K562 (cell line): ENCODE data around the gene CALML3. TPM values are rescaled to one million over a fixed set of nuclear protein-coding genes. Genes with fewer than 3 reads are reported as not detected.

Source experiments
- ATAC-seq: fragments of 200-7000 bp; cut with Tn5 transposase; 3 replicates; pipeline ENCODE4 v1.9.1; 2020; ENCODE audit warnings: moderate library complexity
- BruUV-seq: library from RNA; stranded (reverse); fragments of 400-500 nt; replicated peaks from 2 replicates; lab custom pipeline; 2021; lab: Mats Ljungman, UMichigan
- CTCF ChIA-PET: fragments of 300-600 bp; formaldehyde crosslinking; extraction: SDS; loops from one replicate; lab custom pipeline; 2021; ENCODE audit warnings: low intra/inter-chr PET ratio; lab: Yijun Ruan, JAX
- POLR2A ChIA-PET: fragments of 300-600, 350-650 bp; sonication (Branson Sonifier 250); formaldehyde crosslinking; extraction: SDS; loops from one replicate; lab custom pipeline; 2021; ENCODE audit warnings: antibody characterized with exemption, inconsistent platforms; lab: Yijun Ruan, JAX
- DNase-seq, 4 experiments: peaks; one replicate each; pipeline versions ENCODE4 v3.0.0 to v3.0.0-alpha.2; 2011 to 2018; ENCODE audit warnings: low spot score in 3 of 4, mixed read lengths in 3 of 4; ENCODE audit errors: extremely low read depth in 1 of 4
- FAIRE-seq: peaks from 2 replicates; lab custom pipeline; 2011; peaks lifted over from hg19 to GRCh38; lab: Jason Lieb, UNC
- H2AFZ ChIP-seq: 2 replicates; pipeline ENCODE4 v1.6.0; 2011; ENCODE audit warnings: low read depth, low read length, control low read depth, inconsistent platforms
- H3K27ac ChIP-seq: fragments of 200-600 bp; 3 replicates; pipeline ENCODE4 v1.8.0; 2011; ENCODE audit warnings: low read depth, mild to moderate bottlenecking, control low read depth, inconsistent platforms, low read length, moderate library complexity, mixed read lengths; ENCODE audit errors: extremely low read depth
- H3K27me3 ChIP-seq, 2 experiments: fragments of 300-600 bp in 1 of 2; 2 replicates in 1 of 2; 3 replicates in 1 of 2; pipeline versions ENCODE4 v1.6.0 to v1.8.0; 2011; ENCODE audit warnings: inconsistent platforms in 2 of 2, low read length in 2 of 2, mild to moderate bottlenecking in 1 of 2, mixed read lengths in 1 of 2, moderate library complexity in 1 of 2; ENCODE audit not compliant: control insufficient read depth in 2 of 2, insufficient read depth in 2 of 2
- H3K36me3 ChIP-seq: fragments of 300-600 bp; 3 replicates; pipeline ENCODE4 v1.8.0; 2011; ENCODE audit warnings: mild to moderate bottlenecking, low read length, inconsistent platforms; ENCODE audit not compliant: control insufficient read depth, insufficient read depth
- H3K4me1 ChIP-seq, 2 experiments: fragments of 200-600 bp in 1 of 2; replicated peaks in 1 of 2; 2 replicates in 1 of 2; 3 replicates in 1 of 2; pipeline versions ENCODE4 v1.5.1 to v1.8.0; 2011; ENCODE audit warnings: inconsistent platforms in 2 of 2, low read length in 2 of 2, mild to moderate bottlenecking in 1 of 2, mixed read lengths in 1 of 2, moderate library complexity in 1 of 2; ENCODE audit not compliant: control insufficient read depth in 2 of 2, insufficient read depth in 2 of 2
- H3K4me2 ChIP-seq: 2 replicates; pipeline ENCODE4 v1.6.1; 2011; ENCODE audit warnings: low read length, control low read depth, inconsistent platforms, mixed read lengths; ENCODE audit not compliant: insufficient read depth
- H3K4me3 ChIP-seq: fragments of 200-600 bp; sonication (generic), shearing (Covaris generic); 2 replicates; pipeline ENCODE4 v1.5.1; 2016; ENCODE audit warnings: control low read depth, inconsistent platforms
- H3K79me2 ChIP-seq: fragments of 200-600 bp; 3 replicates; pipeline ENCODE4 v1.8.0; 2011; ENCODE audit warnings: low read length, inconsistent platforms; ENCODE audit not compliant: control insufficient read depth, insufficient read depth
- H3K9ac ChIP-seq, 2 experiments: 2 replicates each; pipeline versions ENCODE4 v1.6.0 to v1.6.1; 2011; ENCODE audit warnings: low read depth in 2 of 2, low read length in 2 of 2, control low read depth in 1 of 2, inconsistent platforms in 1 of 2, mild to moderate bottlenecking in 1 of 2, mixed read lengths in 1 of 2; ENCODE audit not compliant: insufficient read depth in 1 of 2
- H3K9me1 ChIP-seq: one replicate; pipeline ENCODE4 v1.6.0; 2011; ENCODE audit warnings: inconsistent platforms, mild to moderate bottlenecking, low read length, moderate library complexity; ENCODE audit not compliant: control insufficient read depth, insufficient read depth
- H3K9me3 ChIP-seq: replicated peaks from 2 replicates; pipeline ENCODE4 v1.5.1; 2011; ENCODE audit warnings: low read depth, low read length, inconsistent platforms; ENCODE audit not compliant: control insufficient read depth, insufficient read depth
- H4K20me1 ChIP-seq: replicated peaks from 2 replicates; pipeline ENCODE4 v1.6.1; 2011; ENCODE audit warnings: low read length, inconsistent platforms, mixed read lengths; ENCODE audit not compliant: control insufficient read depth, insufficient read depth
- CBFA2T3 ChIP-seq: fragments of 450-650 bp; IDR thresholded peaks from 2 replicates; pipeline ENCODE4 v1.6.1; 2017
- ERF ChIP-seq: fragments of 450-650 bp; formaldehyde crosslinking; IDR thresholded peaks from 2 replicates; pipeline ENCODE4 v1.4.0; 2020; ENCODE audit warnings: mild to moderate bottlenecking, mixed read lengths
- GATAD2A ChIP-seq: fragments of 450-650 bp; IDR thresholded peaks from 2 replicates; pipeline ENCODE4 v1.6.1; 2017
- RFX7 ChIP-seq: fragments of 250-450 bp; sonication (Bioruptor Pico); IDR thresholded peaks from 2 replicates; pipeline ENCODE4 v1.5.1; 2021; ENCODE audit warnings: mild to moderate bottlenecking
- WGBS: fragments of 100-300 bp; shearing (Covaris generic); methylation state at CpG from one replicate; pipeline ENCODE4 v1.1.6; 2016; ENCODE audit warnings: low coverage, mixed read lengths; ENCODE audit not compliant: insufficient coverage; ENCODE audit errors: missing lambda C conversion rate; 5-methylcytosine and 5-hydroxymethylcytosine counted together
- in situ Hi-C: fragments of 300-500 bp; cut with MboI; formaldehyde crosslinking; loops from 4 replicates; pipeline ENCODE4 v1.15.0; 2018; ENCODE audit warnings: inconsistent platforms, mixed read lengths
- intact Hi-C: fragments of 100-400 bp; cut with micrococcal nuclease; formaldehyde crosslinking; loops from 2 replicates; pipeline ENCODE4 v1.14.2; 2022
- polyA plus RNA-seq, 8 experiments: library from polyadenylated mRNA; depleted of rRNA in 4 of 8; stranded (reverse) in 5 of 8; unstranded in 3 of 8; fragments of >200 nt; fragmentation: Nextera tagmentation in 2 of 8; fragmentation: Illumina TruSeq in 1 of 8; extraction: Ambion mirVana in 2 of 8; extraction: Trizol in 1 of 8; gene quantifications; 2 replicates each; pipeline versions ENCODE4 v1.2.1 to v1.2.3, GENCODE V29; 2011 to 2014; ENCODE audit warnings: inconsistent platforms in 1 of 8, missing spikeins in 1 of 8
- total RNA-seq, 7 experiments: library from RNA; depleted of rRNA in 6 of 7; stranded (reverse); fragments of >200 nt in 6 of 7; fragmentation: Illumina TruSeq in 2 of 7; extraction: Trizol in 2 of 7; gene quantifications; 2 replicates each; pipeline versions ENCODE4 v1.2.1 to v1.2.3, GENCODE V29; 2011 to 2021; ENCODE audit warnings: low replicate concordance in 1 of 7
- TF ChIP-seq, protein P1 (sequence below): sonication (generic); formaldehyde crosslinking; IDR thresholded peaks from 2 replicates; pipeline ENCODE4 v1.9.0; 2022; ENCODE audit warnings: mild to moderate bottlenecking, missing genetic modification reagents
- TF ChIP-seq, protein P2 (sequence below): IDR thresholded peaks from 2 replicates; pipeline ENCODE4 v1.6.1; 2012; ENCODE audit warnings: low read depth, low read length, improper control_type of control experiment, borderline replicate concordance
- TF ChIP-seq, protein P3 (sequence below): fragments of 450-650 bp; IDR thresholded peaks from 2 replicates; pipeline ENCODE4 v1.7.1; 2018; ENCODE audit warnings: mild to moderate bottlenecking, low read depth; ENCODE audit not compliant: partially characterized antibody

The CALML3 gene
- total and polyA plus RNA-seq, 9 of the 15 experiments (the other 6 are each of a cell fraction or from before 2014, with no cell fraction given) = not detected

DNA sequence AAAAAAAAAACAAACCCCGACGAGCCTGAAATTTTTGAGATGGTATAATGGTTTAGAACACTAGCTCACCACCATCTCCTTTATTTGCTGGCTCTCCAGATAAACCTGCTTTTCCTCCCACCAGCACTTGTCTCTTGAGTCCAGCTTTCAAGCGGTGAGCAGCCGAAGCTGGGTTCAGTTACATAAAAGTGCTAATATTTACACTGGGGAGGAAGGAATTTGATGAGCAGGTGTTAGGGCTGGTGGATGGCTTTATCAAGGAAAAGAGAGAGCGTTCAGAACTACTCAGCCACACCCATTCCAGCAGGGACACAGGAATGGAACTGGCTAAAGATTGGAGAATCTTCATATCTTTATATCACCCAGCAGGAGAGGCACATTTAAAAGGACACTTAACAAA is 6.6 kb upstream of the CALML3 start:
- no peaks in the 10 kb centered on the region for H3K9me1 ChIP-seq
- WGBS = 29% methylated on average over 5 of the region's 5 CpGs
- ChIA-PET CTCF (no interaction called here), POLR2A (interaction anchor here (1.6 kb wide), 1 partner anchor 10 kb away, joined by 6 read pairs; no protein-coding TSS in a partner anchor)
- no peak for ATAC-seq
- in situ Hi-C loops (no loop called here), intact Hi-C loops (no loop called here)
- TF ChIP-seq GATAD2A (no peak), CBFA2T3 (0 out of 2 replicates have a peak, but pooled peaks have one; percentile 9), RFX7 (CRISPR knock-in tag) (no peak), ERF (CRISPR knock-in tag) (no peak)
- TF ChIP-seq, protein P1, sequence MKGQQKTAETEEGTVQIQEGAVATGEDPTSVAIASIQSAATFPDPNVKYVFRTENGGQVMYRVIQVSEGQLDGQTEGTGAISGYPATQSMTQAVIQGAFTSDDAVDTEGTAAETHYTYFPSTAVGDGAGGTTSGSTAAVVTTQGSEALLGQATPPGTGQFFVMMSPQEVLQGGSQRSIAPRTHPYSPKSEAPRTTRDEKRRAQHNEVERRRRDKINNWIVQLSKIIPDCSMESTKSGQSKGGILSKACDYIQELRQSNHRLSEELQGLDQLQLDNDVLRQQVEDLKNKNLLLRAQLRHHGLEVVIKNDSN (CRISPR knock-in tag) = no peak
- TF ChIP-seq, protein P2, sequence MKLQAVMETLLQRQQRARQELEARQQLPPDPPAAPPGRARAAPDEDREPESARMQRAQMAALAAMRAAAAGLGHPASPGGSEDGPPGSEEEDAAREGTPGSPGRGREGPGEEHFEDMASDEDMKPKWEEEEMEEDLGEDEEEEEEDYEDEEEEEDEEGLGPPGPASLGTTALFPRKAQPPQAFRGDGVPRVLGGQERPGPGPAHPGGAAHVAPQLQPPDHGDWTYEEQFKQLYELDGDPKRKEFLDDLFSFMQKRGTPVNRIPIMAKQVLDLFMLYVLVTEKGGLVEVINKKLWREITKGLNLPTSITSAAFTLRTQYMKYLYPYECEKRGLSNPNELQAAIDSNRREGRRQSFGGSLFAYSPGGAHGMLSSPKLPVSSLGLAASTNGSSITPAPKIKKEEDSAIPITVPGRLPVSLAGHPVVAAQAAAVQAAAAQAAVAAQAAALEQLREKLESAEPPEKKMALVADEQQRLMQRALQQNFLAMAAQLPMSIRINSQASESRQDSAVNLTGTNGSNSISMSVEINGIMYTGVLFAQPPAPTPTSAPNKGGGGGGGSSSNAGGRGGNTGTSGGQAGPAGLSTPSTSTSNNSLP = no peak
- TF ChIP-seq, protein P3, sequence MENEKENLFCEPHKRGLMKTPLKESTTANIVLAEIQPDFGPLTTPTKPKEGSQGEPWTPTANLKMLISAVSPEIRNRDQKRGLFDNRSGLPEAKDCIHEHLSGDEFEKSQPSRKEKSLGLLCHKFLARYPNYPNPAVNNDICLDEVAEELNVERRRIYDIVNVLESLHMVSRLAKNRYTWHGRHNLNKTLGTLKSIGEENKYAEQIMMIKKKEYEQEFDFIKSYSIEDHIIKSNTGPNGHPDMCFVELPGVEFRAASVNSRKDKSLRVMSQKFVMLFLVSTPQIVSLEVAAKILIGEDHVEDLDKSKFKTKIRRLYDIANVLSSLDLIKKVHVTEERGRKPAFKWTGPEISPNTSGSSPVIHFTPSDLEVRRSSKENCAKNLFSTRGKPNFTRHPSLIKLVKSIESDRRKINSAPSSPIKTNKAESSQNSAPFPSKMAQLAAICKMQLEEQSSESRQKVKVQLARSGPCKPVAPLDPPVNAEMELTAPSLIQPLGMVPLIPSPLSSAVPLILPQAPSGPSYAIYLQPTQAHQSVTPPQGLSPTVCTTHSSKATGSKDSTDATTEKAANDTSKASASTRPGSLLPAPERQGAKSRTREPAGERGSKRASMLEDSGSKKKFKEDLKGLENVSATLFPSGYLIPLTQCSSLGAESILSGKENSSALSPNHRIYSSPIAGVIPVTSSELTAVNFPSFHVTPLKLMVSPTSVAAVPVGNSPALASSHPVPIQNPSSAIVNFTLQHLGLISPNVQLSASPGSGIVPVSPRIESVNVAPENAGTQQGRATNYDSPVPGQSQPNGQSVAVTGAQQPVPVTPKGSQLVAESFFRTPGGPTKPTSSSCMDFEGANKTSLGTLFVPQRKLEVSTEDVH = no peak
- H3K36me3 ChIP-seq = no peaks in the 10 kb centered on the region; the same call in 2 of the 3 replicates
- no peak overlapping the region for H3K27ac ChIP-seq
- H3K9me3 ChIP-seq = peaks cover 5% of the 10 kb centered on the region; the same call in 1 of the 2 replicates
- no peaks in the 10 kb centered on the region for H3K27me3 ChIP-seq
- no peak for FAIRE-seq
- no peak overlapping the region for H3K4me2 ChIP-seq
- H3K4me1 ChIP-seq = peaks cover 3 to 11% of the 10 kb centered on the region in 2 experiments; a peak in 3 of 5 replicates
- no peak overlapping the region for H2AFZ ChIP-seq
- no peak overlapping the region for H3K9ac ChIP-seq
- H3K4me3 ChIP-seq = no peak overlapping the region
- H4K20me1 ChIP-seq = no peaks in the 10 kb centered on the region
- no peaks in the 10 kb centered on the region for H3K79me2 ChIP-seq
- DNase-seq = no peak
- no TSS peak for BruUV-seq
